Activated CD8-positive, alpha-beta memory T cell treated with anti-CD3 and anti-CD28 coated beads, Interleukin-2, amount 50 U/mL, for 48 hours (primary cell): Measurements from ENCODE around the gene TTK.
A peak's percentile ranks its signal among the peaks of the same experiment; 100 is the strongest.

ENCODE experiments used
- DNase-seq: peaks from one replicate; pipeline ENCODE4 v3.0.0-alpha.2; 2020

Gene TTK

GRCh38 chr6:80004173-80005072, at the start of gene TTK:
TTK (plus strand) TSS chr6:80004649; CDS start chr6:80005844, 1,195 bp downstream.
- peak; percentile 91 for DNase-seq

DNA sequence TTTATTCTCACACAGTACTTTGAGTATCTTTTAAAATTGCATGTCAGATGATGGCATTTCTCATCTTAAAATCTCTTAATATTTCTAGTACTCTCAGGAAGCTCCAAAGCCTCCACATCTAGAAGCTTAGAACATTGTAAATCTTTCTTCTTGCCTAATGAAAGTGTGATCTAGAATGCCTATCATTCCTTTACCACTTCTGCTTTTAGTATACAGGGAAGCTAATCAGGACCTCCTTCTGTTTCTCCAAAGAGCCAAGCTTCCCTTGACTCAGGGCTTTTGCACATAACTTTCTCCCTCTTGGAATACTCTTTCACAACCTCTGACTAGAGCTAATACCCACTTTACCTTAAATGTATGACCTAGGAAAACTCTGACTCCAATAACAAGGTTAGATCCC, 49.6 kb upstream of the TTK start:
- no peak for DNase-seq

GRCh38 chr6:79964607-79965081, 39.8 kb upstream of the TTK start:
- no peak for DNase-seq

DNA sequence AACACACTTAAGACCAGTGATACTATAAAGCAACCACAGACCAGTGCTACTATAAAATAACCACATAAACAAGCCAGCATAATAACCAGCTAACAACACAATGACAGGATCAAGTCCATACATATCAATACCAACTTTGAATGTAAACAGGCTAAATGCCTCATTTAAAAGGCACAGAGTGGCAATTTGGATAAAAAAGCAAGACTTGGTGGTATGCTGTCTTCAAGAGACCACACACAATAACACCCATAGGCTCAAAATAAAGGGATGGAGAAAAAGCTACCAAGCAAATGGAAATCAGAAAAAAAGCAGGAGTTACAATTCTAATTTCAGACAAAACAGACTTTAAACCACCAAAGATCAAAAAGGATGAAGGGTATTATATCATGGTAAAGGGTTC, 37.3 kb upstream of the TTK start:
- no peak for DNase-seq

GRCh38 chr6:79969784-79970183, 34.7 kb upstream of the TTK start:
- DNase-seq = no peak

DNA sequence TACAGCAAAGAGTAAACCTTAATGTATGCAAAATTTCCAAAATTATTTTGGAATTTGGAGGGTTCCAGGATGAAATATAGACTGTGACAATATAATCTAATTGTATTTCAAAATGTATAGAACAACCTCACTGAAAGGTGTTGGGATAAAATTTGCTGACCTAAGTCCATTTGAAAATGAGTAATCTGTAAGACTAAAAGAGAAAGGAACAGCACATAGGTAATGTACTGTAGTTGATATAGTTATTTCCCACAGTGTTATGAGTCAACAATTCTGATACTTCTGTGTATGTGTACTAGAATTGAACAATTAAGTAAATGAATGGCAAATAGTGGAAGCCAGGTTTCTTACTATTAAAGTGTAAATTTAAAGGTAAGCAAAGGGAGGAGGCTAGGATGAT, 33.3 kb upstream of the TTK start:
- DNase-seq = no peak

DNA sequence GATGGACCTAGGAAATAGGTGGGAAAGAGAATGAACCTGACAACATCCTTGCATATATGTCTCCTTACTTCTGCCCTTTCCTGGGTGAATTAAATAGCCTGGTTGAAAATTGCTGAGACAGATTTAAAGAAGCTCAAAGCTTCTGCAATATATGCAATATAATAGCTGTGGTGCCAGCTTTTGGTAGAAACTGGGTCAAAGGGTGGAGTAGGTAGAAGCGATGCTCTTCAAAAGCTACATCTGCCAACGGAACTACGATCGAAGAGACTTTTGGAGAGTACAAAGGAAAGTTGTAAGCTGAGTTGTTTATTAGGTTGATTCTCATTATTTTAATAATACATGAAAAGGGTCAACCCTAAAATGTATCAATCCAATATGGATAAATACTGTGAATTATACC, 22.8 kb upstream of the TTK start:
- DNase-seq = no peak

DNA sequence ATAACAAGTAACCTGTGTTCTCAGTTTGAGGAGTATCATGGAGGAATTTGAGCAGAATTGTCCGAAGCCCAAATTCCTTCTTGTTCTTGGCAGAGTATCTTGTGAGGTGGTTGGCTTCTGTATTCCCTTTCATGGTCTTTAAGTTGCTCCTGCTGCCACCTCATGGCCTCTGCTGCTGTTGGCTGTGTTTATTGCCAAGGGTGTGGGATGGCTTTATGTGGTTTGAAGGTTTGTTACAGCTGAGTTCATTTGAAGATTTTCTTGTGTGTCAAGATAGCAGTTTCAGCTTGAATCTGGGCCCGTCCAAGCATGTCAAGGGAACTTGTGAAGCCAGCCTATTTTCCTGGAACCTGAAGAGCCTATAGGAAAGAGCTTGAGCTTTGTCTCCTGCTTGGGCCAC, 20.2 kb upstream of the TTK start:
- no peak for DNase-seq

- no peak for DNase-seq
Measured at GRCh38 chr6:79985128-79985527, 19.3 kb upstream of the TTK start.

- DNase-seq = no peak
Measured at GRCh38 chr6:79989641-79990040, 14.8 kb upstream of the TTK start.

GRCh38 chr6:79993012-79993910, 11.2 kb upstream of the TTK start:
- DNase-seq = no peak

GRCh38 chr6:79993911-79994309, 10.5 kb upstream of the TTK start:
- no peak for DNase-seq

- no peak for DNase-seq
Measured at GRCh38 chr6:79997728-79998127, 6.7 kb upstream of the TTK start.

DNA sequence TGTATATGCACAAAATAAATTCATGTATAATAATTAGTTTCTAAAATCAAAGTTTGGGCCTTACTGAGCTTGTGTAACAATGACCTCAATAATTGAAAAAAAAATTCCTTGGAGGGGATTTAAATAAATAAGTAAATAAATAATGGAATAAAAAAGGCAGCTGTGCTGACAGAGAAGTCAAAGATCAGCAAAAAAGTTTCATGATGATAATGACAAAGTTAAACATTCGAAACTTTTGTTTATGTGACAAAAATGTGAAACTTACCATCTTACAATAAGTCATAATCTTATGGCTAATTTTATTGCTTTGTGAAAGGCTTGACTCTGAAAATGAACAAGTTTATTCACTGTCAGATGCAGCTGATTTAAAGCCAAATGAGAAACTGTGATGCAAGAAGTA, 3.1 kb upstream of the TTK start:
- no peak for DNase-seq

- peak; percentile 61 for DNase-seq
Measured at GRCh38 chr6:80003826-80004172, 650 bp upstream of the TTK start.

DNA sequence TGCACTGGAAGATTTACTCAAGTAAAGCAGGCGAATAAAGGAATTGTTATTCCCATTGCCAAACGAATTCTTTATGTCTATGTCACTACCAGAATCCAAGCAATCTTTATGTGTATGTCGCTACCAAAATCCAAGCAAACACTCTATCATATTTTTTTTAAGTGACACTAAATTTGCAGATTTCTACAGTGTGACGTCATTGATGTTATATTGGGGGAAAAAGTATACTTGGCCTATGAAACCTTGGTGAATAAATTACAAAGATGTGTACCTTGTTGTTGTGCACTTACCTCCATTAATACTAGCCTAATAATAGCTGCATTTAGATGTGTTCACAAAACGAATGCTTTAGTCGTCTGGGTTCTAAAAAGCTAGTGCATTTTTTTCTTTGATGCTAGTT, 957 bp downstream of the TTK start:
- no peak for DNase-seq

DNA sequence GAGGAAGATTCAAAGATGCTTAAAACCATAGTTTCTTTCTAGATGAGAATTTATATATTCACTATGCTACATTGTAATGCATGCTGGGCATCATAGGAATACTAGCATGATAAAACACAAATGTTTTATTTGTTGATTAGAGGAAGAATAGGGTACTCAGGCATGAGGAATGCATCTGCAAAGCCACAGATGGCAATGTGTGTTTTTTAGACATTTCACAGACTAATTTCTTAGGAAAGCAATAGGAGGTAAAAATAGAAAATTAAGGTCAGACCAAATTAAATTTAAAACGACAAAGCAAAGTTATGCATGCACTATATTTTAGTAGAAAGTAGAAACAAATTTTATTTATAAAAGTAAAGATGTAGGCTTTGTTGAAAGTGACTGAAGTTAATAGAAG, 2.1 kb downstream of the TTK start:
- DNase-seq = no peak

- no peak for DNase-seq
Measured at GRCh38 chr6:80009531-80009930, 5.1 kb downstream of the TTK start.

DNA sequence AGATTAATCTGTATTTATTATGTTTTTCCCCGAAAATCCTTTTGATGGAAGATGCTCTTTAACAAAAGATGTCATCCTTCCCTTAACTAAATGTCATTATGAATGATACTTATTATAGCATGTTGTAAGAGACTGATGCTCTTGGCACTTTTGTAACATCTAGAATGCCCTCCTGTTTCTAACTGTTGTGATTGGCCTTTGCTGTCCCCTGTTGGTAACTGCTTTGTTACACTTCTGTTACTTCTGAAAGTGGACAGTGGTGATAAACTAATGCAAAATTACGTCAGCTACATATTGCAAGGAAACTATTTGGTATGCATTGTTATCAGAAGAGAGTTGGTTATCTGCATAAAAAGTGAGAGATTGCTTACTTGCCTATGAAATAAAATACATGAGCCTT, 5.8 kb downstream of the TTK start:
- DNase-seq = no peak

DNA sequence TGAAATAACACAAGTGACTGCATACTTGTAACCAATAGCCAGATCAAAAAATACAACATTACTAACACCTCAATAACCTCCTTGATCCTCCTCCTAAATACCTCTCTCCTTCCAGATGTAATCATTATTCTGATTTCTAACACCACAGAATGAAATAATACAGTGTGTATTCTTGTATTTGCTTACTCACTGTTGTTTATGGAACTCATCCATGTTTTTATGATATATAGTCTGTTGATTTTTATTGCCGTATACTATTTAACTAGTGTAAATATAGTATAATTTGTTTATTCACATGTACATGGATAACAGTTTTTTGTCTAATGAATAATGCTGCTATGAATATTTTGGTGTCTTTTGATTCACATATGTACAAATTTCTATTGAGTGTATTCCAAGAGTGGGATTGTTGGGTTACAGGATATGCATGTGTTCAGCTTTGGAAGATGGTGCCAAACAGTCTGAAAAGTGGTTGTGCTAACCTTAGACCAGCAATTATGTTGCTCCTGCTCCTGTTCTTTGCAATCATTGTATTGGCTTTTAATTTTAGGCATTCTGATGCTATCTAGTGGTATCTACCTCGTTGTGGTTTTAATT, 11.5 kb downstream of the TTK start:
- no peak for DNase-seq

DNA sequence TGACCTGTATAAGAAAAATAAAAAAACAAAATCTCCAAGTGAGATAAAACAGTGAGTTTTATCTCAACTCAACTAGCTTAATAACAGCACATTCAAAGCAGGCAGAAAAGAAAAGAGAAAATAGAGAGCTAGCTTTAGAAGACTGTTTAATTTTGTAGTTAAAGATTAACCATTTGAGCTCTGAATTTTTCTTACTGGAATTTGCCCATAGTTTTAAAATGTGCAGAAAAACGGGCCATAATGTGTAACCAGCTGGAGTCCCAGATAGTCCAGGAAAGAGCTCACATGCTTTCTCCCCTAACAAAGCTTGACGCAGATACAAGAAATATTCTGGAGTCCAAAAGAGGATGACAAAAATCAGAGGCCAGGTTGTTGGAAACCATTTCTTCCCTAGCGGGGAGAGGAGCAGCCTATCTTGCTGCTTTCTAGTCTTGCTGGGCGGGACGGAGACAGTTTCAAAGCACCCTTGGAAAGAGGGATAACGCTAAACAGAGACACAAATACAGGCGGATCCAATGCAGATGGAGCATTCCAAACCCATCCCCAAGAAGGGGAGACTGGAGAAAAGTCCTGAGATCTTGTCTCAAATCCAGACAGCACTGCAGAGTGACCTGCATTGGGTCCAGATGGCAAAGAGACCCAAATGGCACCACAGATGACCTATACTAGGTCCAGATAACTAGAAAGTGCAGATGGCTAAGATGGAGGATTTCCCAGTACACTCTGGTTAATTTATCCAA, 16.1 kb downstream of the TTK start:
- DNase-seq = no peak

DNA sequence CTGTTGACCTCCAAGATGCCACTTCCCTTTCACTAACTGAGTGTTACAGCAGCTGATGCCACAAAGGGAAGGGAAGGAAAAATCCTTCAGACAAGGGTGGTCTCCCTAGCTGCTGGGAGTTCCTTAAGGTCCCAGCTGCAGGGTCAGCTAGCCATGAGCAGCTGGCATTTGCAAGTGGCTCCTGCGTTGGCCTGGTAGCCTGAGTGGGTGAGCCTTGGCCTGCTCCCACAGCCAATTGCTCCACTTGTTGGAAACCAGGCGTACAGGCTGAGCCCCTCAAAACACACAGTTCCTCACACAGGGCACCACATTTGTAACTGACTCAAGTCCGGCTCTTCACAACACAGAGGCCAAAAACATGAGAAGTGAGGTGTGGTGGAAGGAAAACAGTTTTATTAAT, 16.7 kb downstream of the TTK start:
- no peak for DNase-seq

DNA sequence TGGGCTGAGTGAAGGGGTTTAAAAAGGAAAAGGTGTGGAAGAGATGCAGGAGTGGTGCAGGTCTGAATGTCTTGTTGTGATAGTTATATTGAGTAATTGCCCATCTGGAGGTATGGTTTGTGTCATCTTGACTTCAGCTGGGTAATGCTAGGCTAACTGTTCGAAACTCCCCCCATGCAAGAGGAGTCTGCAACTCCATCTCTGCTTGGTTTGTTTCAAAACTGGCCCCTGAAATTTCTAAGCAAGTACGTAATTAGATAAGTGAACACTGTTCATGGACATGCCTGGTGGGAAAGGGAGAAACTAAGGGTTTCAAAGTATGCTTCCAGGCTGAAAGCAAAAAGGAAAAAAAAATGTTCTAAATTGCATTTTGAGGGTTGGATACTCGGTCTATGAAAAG, 17.1 kb downstream of the TTK start:
- DNase-seq = no peak
